H1 (cell line): Measurements from ENCODE around the gene C2orf76.

Source experiments
- CTCF ChIP-seq, 3 experiments: IDR thresholded peaks; 1 replicate in 2 of 3; 2 replicates in 1 of 3; pipeline versions ENCODE4 v1.5.1 to v1.6.1; 2011; ENCODE audit warnings: low read length in 3 of 3, mild to moderate bottlenecking in 3 of 3, inconsistent platforms in 2 of 3, low read depth in 1 of 3, moderate library complexity in 1 of 3; ENCODE audit not compliant: insufficient read depth in 1 of 3; ENCODE audit errors: control extremely low read depth in 1 of 3
- POLR2A ChIP-seq, 2 experiments: IDR thresholded peaks; 1 replicate in 1 of 2; 2 replicates in 1 of 2; pipeline ENCODE4 v1.6.1; 2011; ENCODE audit warnings: low read depth in 2 of 2, low read length in 2 of 2, mild to moderate bottlenecking in 2 of 2; ENCODE audit errors: control extremely low read depth in 1 of 2

GRCh38 chr2:119354860-119355259, 11.8 kb downstream of the C2orf76 start:
- TF ChIP-seq CTCF (IDR thresholded peaks at IDR 0.05; ENCODE audit: control extremely low read depth in 1 of 3, insufficient read depth in 1 of 3, low read depth in 1 of 3, low read length in 3 of 3) (no peak), POLR2A (IDR thresholded peaks at IDR 0.05; ENCODE audit: control extremely low read depth in 1 of 2, low read depth in 2 of 2, low read length in 2 of 2) (no peak)
